GM12891 (cell line): ENCODE measurements around the gene ESCO1.
"Not testable (repeated sequence)": the region's sequence is repeated elsewhere in the genome, so short reads cannot be mapped to it uniquely, and the experiment has no call there.

Experiments used
- DNase-seq: peaks from one replicate; pipeline ENCODE4 v3.0.0; 2011; ENCODE audit warnings: low spot score; ENCODE audit not compliant: insufficient read length
- FAIRE-seq: peaks from 2 replicates; lab custom pipeline; 2011; peaks lifted over from hg19 to GRCh38; lab: Jason Lieb, UNC
- PAX5 ChIP-seq: IDR thresholded peaks from 2 replicates; pipeline ENCODE4 v1.6.1; 2011; ENCODE audit warnings: low read length, moderate library complexity, mild to moderate bottlenecking; ENCODE audit not compliant: insufficient read depth, severe bottlenecking
- POLR2A ChIP-seq: IDR thresholded peaks from 2 replicates; pipeline ENCODE4 v1.6.1; 2011; ENCODE audit warnings: low read depth, low read length, control low read depth
- POLR2AphosphoS5 ChIP-seq: IDR thresholded peaks from 2 replicates; pipeline ENCODE4 v1.6.1; 2011; ENCODE audit warnings: low read depth, low read length, control low read depth
- POU2F2 ChIP-seq: IDR thresholded peaks from 2 replicates; pipeline ENCODE4 v1.6.1; 2011; ENCODE audit warnings: low read depth, mild to moderate bottlenecking, control low read depth, low read length, moderate library complexity
- SPI1 ChIP-seq: IDR thresholded peaks from 2 replicates; pipeline ENCODE4 v1.6.1; 2011; ENCODE audit warnings: low read depth, low read length, control low read depth
- TAF1 ChIP-seq: IDR thresholded peaks from 2 replicates; pipeline ENCODE4 v1.6.1; 2011; ENCODE audit warnings: low read depth, low read length, control low read depth

ESCO1 gene

GRCh38 chr18:21605213-21605612 lies 4.7 kb upstream of the ESCO1 start:
- FAIRE-seq (no peak), DNase-seq (no peak)
- TF ChIP-seq POLR2A, result no peak
- TF ChIP-seq POU2F2, result no peak
- TF ChIP-seq POLR2AphosphoS5, result no peak

GRCh38 chr18:21604671-21605070 lies 4.2 kb upstream of the ESCO1 start:
- DNase-seq (no peak), FAIRE-seq (peak; percentile 23)
- no peak for TF ChIP-seq POLR2A
- TF ChIP-seq PAX5, result no peak
- TF ChIP-seq SPI1, result peak; percentile 43
- TF ChIP-seq POLR2AphosphoS5, result no peak
- TF ChIP-seq TAF1, result no peak

- TF ChIP-seq SPI1 (peak; percentile 91), POLR2AphosphoS5 (no peak), PAX5 (no peak)
- DNase-seq, result no peak
- FAIRE-seq, result peak; percentile 75
These were observed 1.7 kb upstream of the ESCO1 start for GRCh38 chr18:21602299-21602587.

- DNase-seq, result peak; percentile 61
- peak; percentile 58 for FAIRE-seq
- TF ChIP-seq POLR2AphosphoS5 (no peak), TAF1 (no peak), POU2F2 (no peak), POLR2A (no peak), PAX5 (no peak), SPI1 (no peak)
These were observed 649 bp downstream of the ESCO1 start for GRCh38 chr18:21599585-21600525.

- FAIRE-seq (no peak), DNase-seq (no peak)
- TF ChIP-seq SPI1 (no peak), TAF1 (no peak), POLR2A (no peak), PAX5 (no peak), POU2F2 (no peak), POLR2AphosphoS5 (no peak)
These were observed 1.5 kb downstream of the ESCO1 start for GRCh38 chr18:21598726-21599584.

GRCh38 chr18:21597620-21598019 lies 2.9 kb downstream of the ESCO1 start:
- no peak for DNase-seq
- TF ChIP-seq POU2F2, result no peak
- FAIRE-seq, result no peak

GRCh38 chr18:21593540-21594257 lies 6.8 kb downstream of the ESCO1 start:
- DNase-seq (no peak), FAIRE-seq (no peak)
- no peak for TF ChIP-seq POLR2AphosphoS5

- FAIRE-seq, DNase-seq: not testable (repeated sequence)
These were observed 8.1 kb downstream of the ESCO1 start for GRCh38 chr18:21592361-21592760.

- no peak for TF ChIP-seq SPI1
- no peak for TF ChIP-seq POLR2AphosphoS5
- TF ChIP-seq POLR2A, result no peak
- TF ChIP-seq TAF1, result no peak
- no peak for TF ChIP-seq PAX5
- TF ChIP-seq POU2F2, result no peak
- DNase-seq, result no peak
- FAIRE-seq, result no peak
These were observed 16.1 kb downstream of the ESCO1 start for GRCh38 chr18:21584391-21584790.

- FAIRE-seq, result no peak
These were observed 24.8 kb downstream of the ESCO1 start for GRCh38 chr18:21575656-21576055.

More at GRCh38 chr18:21575656-21576055, 24.8 kb downstream of the ESCO1 start:
- TF ChIP-seq TAF1 (no peak), POLR2AphosphoS5 (no peak), POU2F2 (no peak), SPI1 (no peak), POLR2A (no peak), PAX5 (no peak)
- no peak for DNase-seq
